Lower lobe of right lung (tissue), 2 donors: ENCODE data around the gene TEAD2. TPM values are rescaled to one million over a fixed set of nuclear protein-coding genes. Genes with fewer than 3 reads are reported as not detected.
"Not testable (repeated sequence)": the region's sequence is repeated elsewhere in the genome, so short reads cannot be mapped to it uniquely, and the experiment has no call there.

Experiments
- ATAC-seq, 2 donors: fragments of 200-7000 bp; cut with Tn5 transposase; one replicate each; pipeline ENCODE4 v1.9.1; 2020 to 2022; ENCODE audit warnings: mild to moderate bottlenecking in 2 of 2, moderate library complexity in 2 of 2
- DNase-seq: peaks from one replicate; pipeline ENCODE4 v3.0.0-alpha.2; 2020
- H3K27ac ChIP-seq: fragments of 200-600 bp; one replicate; pipeline ENCODE4 v1.8.0; 2022
- H3K27me3 ChIP-seq: fragments of 200-600 bp; one replicate; pipeline ENCODE4 v1.8.0; 2022; ENCODE audit warnings: low read depth
- H3K36me3 ChIP-seq: fragments of 200-600 bp; one replicate; pipeline ENCODE4 v1.8.0; 2022; ENCODE audit warnings: mild to moderate bottlenecking
- H3K4me1 ChIP-seq: fragments of 200-600 bp; one replicate; pipeline ENCODE4 v1.8.0; 2022
- H3K4me3 ChIP-seq: fragments of 200-600 bp; one replicate; pipeline ENCODE4 v1.8.0; 2022; ENCODE audit warnings: mild to moderate bottlenecking
- H3K9me3 ChIP-seq: fragments of 200-600 bp; one replicate; pipeline ENCODE4 v1.8.0; 2022
- intact Hi-C: fragments of 100-400 bp; cut with DNase I; formaldehyde crosslinking; loops from one replicate; pipeline ENCODE4 v1.11.0; 2022
- total RNA-seq: library from RNA; stranded (reverse); fragmentation: NEBNext Ultra II Directional; extraction: Animal tissue kit (Norgen Biotek cat#: 25700); gene quantifications from one replicate; pipeline ENCODE4 v1.2.1, GENCODE V29; 2021
- TF ChIP-seq, protein P1 (sequence below): fragments of 200-600 bp; IDR thresholded peaks from one replicate; pipeline ENCODE4 v1.8.0; 2022; ENCODE audit warnings: antibody characterized with exemption, mild to moderate bottlenecking
- donor health status: DM: no; HTN: yes; CAD: no; lungs with severe emphysema.

Gene TEAD2
- total RNA-seq, 1 donor from 2014 or later, result 36.2 TPM

DNA sequence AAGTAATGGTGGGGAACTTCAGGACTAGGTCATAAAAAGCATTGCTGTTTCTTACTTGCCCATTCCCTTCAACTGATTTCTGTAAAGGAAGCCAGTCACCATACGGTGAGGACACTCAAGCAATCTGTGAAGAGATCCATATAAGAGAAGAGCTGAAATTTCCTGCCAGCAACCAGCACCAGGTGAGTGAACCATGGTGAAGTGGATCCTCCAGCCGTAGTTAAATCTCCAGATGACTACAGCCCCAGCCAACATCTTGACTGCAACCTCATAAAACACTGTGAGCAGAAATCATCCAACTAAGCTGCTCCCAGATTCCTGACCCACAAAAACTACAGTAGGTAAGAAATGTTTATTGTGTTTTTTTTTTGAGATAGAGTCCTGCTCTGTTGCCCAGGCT, 33.5 kb downstream of the TEAD2 start:
- ATAC-seq, result no peak
- Histone ChIP-seq H3K4me3 (no peak overlapping the region), H3K36me3 (peaks cover 11% of the 10 kb centered on the region), H3K27me3 (no peaks in the 10 kb centered on the region), H3K27ac (no peak overlapping the region), H3K4me1 (peaks cover 10% of the 10 kb centered on the region), H3K9me3 (no peaks in the 10 kb centered on the region)
- DNase-seq, result no peak
- TF ChIP-seq, protein P1, sequence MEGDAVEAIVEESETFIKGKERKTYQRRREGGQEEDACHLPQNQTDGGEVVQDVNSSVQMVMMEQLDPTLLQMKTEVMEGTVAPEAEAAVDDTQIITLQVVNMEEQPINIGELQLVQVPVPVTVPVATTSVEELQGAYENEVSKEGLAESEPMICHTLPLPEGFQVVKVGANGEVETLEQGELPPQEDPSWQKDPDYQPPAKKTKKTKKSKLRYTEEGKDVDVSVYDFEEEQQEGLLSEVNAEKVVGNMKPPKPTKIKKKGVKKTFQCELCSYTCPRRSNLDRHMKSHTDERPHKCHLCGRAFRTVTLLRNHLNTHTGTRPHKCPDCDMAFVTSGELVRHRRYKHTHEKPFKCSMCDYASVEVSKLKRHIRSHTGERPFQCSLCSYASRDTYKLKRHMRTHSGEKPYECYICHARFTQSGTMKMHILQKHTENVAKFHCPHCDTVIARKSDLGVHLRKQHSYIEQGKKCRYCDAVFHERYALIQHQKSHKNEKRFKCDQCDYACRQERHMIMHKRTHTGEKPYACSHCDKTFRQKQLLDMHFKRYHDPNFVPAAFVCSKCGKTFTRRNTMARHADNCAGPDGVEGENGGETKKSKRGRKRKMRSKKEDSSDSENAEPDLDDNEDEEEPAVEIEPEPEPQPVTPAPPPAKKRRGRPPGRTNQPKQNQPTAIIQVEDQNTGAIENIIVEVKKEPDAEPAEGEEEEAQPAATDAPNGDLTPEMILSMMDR, result no peak
- intact Hi-C loops, result no loop called here

DNA sequence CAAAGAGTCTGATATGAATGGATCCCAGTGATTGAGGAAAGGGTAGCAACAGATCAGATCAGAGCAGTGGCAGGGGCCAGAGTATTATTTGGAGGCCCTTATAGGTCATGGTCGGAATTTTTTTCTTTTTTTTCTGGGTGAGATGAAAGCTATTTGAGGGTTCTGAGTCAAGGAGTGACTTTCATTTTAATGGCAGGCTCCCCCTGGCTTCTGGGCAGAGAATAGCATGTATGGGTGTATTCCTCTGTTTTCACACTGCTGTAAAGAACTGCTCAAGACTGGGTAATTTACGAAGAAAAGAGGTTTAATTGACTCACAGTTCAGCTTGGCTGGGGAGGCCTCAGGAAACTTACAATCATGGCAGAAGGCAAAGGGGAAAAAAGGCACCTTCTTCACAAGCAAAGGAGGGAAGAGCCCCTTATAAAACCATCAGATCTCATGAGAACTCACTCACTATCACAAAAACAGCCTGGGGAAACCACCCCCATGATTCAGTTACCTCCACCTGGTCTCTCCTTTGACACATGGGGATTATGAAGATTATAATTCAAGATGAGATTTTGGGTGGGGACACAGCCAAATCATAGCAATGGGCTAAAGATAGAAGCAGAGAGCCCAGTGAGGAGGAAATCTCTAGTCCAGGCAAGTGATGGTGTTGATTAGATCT, 34.2 kb downstream of the TEAD2 start:
- ATAC-seq (peak; percentile 56 to 57), DNase-seq (no peak)
- no peak overlapping the region for H3K27ac ChIP-seq
- H3K36me3 ChIP-seq, result peaks cover 11% of the 10 kb centered on the region
- no peaks in the 10 kb centered on the region for H3K27me3 ChIP-seq
- H3K4me1 ChIP-seq, result peaks cover 4% of the 10 kb centered on the region
- TF ChIP-seq, protein P1, result peak; percentile 68
- no peaks in the 10 kb centered on the region for H3K9me3 ChIP-seq
- intact Hi-C loops, result no loop called here
- H3K4me3 ChIP-seq, result no peak overlapping the region

DNA sequence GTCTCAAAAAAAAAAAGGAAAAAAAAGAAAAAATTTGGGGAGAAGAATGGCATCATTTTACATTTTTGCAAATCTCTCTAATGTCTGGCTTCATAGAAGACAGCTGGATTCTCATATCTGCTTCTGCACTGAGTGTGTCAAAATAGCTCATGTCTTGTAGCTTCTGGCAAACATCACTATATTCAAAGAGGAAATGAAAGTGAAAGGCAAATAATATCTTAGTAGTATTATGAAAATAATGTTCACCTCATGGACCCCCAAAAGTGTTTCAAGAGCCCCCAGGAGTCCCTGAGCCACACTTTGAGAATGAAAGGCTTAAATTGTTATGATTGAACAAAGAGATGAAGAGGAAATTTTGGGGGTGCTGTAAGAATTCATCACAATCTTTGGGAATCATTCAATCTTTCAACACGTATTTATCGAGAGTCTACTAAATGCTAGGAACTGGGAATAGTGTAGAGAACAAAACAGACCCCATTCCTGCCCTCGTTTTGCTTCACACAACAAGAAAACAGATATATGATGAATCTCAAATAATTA, 36.0 kb downstream of the TEAD2 start:
- H3K36me3 ChIP-seq, result peaks cover 11% of the 10 kb centered on the region
- no peak for DNase-seq
- no peaks in the 10 kb centered on the region for H3K9me3 ChIP-seq
- H3K27me3 ChIP-seq, result no peaks in the 10 kb centered on the region
- TF ChIP-seq, protein P1, result no peak
- intact Hi-C loops, result no loop called here
- no peak overlapping the region for H3K4me3 ChIP-seq
- no peak overlapping the region for H3K27ac ChIP-seq
- peaks cover 4% of the 10 kb centered on the region for H3K4me1 ChIP-seq
- ATAC-seq, result no peak

DNA sequence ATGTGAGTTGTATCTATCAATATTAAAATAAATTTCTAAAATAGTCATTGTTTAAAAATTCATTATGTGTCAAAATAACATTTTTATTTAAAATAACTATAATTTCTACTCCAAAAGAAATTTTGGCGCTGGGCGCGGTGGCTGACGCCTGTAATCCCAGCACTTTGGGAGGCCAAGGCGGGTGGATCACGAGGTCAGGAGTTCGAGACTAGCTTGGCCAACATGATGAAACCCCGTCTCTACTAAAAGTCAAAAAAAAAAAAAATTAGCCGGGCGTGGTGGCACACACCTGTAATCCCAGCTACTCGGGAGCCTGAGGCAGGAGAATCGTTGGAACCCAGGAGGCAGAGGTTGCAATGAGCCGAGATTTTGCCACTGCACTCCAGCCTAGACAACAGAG, 36.5 kb downstream of the TEAD2 start:
- H3K4me3 ChIP-seq, intact Hi-C loops, H3K27me3 ChIP-seq, ATAC-seq, H3K27ac ChIP-seq, H3K9me3 ChIP-seq, DNase-seq, H3K4me1 ChIP-seq: not testable (repeated sequence)
- H3K36me3 ChIP-seq, result peaks cover 11% of the 10 kb centered on the region

DNA sequence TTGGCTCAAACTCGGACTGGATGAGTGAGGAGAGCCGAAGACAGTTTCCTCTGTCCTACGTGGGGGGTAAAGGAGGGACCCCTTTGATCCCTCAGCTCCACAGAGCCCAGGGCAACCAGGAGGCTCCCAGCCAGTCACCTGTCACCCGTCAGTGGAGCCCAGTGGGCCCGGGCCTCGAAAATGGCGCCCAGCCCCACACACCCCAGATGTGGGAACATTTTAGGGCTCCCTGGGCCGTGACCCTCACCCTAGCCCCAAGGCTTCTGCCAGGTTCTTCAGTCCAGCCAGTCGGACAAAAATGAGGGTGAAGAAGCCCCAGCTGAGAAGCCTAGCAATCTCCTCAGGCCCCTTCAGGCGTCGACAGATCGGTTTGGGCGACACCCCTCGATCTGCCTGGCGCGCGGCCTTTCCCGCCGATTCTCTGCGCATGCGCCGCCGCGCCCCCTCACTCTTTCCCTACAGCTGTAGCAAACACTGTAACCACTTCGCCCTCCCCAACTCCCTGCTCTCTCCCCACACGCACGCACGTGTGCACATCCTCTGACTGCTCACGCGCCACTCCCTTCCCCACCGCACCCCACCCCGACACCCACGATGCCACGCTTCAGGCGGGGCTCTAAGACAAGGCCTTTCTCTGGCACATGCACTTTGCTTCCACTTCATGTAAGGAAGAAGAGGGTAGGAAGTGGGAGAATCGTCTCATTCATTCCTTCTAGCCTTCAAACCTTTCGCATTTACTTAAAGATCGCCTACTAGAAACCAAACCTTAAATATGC, 37.2 kb downstream of the TEAD2 start, which contains the start of gene SLC6A16:
TSS of gene SLC6A16 (minus strand) at position 391 of the 776 bp plus-strand sequence. CDS start 13,844 bp downstream, outside the sequence.
- DNase-seq, result no peak
- Histone ChIP-seq H3K36me3 (peaks cover 3% of the 10 kb centered on the region), H3K9me3 (peaks cover 6% of the 10 kb centered on the region), H3K27me3 (no peaks in the 10 kb centered on the region), H3K27ac (no peak within 1 kb of the TSS), H3K4me1 (peaks cover 4% of the 10 kb centered on the region), H3K4me3 (no peak within 1 kb of the TSS)
- intact Hi-C loops, result no loop called here
- TF ChIP-seq, protein P1, result no peak
- peak in 1 of 2 donors; percentile 29 for ATAC-seq

DNA sequence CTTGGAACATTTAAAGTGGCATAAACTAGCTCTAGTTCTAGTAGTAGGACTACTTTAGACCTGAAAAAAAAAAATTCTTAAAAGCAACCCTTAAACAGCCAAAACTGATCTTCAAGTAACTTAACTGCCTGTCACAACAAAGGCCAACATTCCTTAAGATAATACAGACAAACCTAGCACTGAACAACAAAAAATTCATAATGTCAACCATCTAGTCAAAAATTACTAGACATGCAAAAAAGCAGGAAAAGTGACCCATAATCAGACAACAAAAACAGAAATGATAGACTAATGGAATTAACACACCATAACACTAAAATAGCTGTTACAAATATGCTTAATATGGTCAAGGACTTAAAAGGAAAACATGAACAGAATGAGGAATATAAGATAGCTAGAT, 43.9 kb downstream of the TEAD2 start:
- no peak overlapping the region for H3K27ac ChIP-seq
- H3K4me1 ChIP-seq, result no peaks in the 10 kb centered on the region
- peaks cover 19% of the 10 kb centered on the region for H3K9me3 ChIP-seq
- no peaks in the 10 kb centered on the region for H3K36me3 ChIP-seq
- no peak overlapping the region for H3K4me3 ChIP-seq
- TF ChIP-seq, protein P1, result no peak
- DNase-seq (no peak), ATAC-seq (no peak)
- no peaks in the 10 kb centered on the region for H3K27me3 ChIP-seq
- intact Hi-C loops, result no loop called here
